GM12878 (cell line): Measurements from ENCODE around the gene WDR38. TPM values are rescaled to one million over a fixed set of nuclear protein-coding genes. Genes with fewer than 3 reads are reported as not detected.

Source experiments
- ATF3 ChIP-seq: IDR thresholded peaks from 2 replicates; pipeline ENCODE4 v1.6.1; 2011; ENCODE audit warnings: low read depth, mild to moderate bottlenecking, low read length, moderate library complexity, borderline replicate concordance; ENCODE audit errors: extremely low read depth
- BCLAF1 ChIP-seq: fragments of 450-650 bp; IDR thresholded peaks from 2 replicates; pipeline ENCODE4 v1.6.1; 2017; ENCODE audit warnings: antibody characterized with exemption, mild to moderate bottlenecking, moderate library complexity
- CBX5 ChIP-seq: sonication (generic); IDR thresholded peaks from 2 replicates; pipeline ENCODE4 v1.6.1; 2016; ENCODE audit warnings: low read depth, moderate library complexity, mild to moderate bottlenecking, inconsistent platforms
- EED ChIP-seq: sonication (generic); IDR thresholded peaks from 2 replicates; pipeline ENCODE4 v1.6.1; 2016; ENCODE audit warnings: antibody characterized with exemption, low read depth
- EZH2 ChIP-seq: IDR thresholded peaks from 2 replicates; pipeline ENCODE4 v1.6.1; 2012; ENCODE audit warnings: low read depth, mild to moderate bottlenecking, control low read depth, inconsistent platforms, low read length, borderline replicate concordance; ENCODE audit not compliant: control insufficient read depth
- FOXK2 ChIP-seq: fragments of 450-650 bp; IDR thresholded peaks from 2 replicates; pipeline ENCODE4 v1.6.1; 2017; ENCODE audit warnings: mild to moderate bottlenecking, moderate library complexity
- FOXM1 ChIP-seq: IDR thresholded peaks from 2 replicates; pipeline ENCODE4 v1.6.1; 2012; ENCODE audit warnings: low read depth, mild to moderate bottlenecking, inconsistent platforms, low read length, moderate library complexity
- IKZF1 ChIP-seq: fragments of 450-650 bp; conservative IDR thresholded peaks from 2 replicates; pipeline ENCODE4 v1.6.1; 2017; ENCODE audit warnings: antibody characterized with exemption, mild to moderate bottlenecking
- LARP7 ChIP-seq: fragments of 450-650 bp; IDR thresholded peaks from 2 replicates; pipeline ENCODE4 v1.6.1; 2017; ENCODE audit warnings: mild to moderate bottlenecking
- MEF2B ChIP-seq: fragments of 450-650 bp; IDR thresholded peaks from 2 replicates; pipeline ENCODE4 v1.6.1; 2018; ENCODE audit warnings: mild to moderate bottlenecking, moderate library complexity; ENCODE audit not compliant: partially characterized antibody, poor library complexity, severe bottlenecking
- NFYA ChIP-seq: IDR thresholded peaks from 2 replicates; pipeline ENCODE4 v1.6.1; 2011; ENCODE audit warnings: low read depth, mild to moderate bottlenecking, low read length, improper control_type of control experiment, borderline replicate concordance
- RAD21 ChIP-seq: IDR thresholded peaks from 2 replicates; pipeline ENCODE4 v1.6.1; 2011; ENCODE audit warnings: mild to moderate bottlenecking, low read depth, low read length, moderate library complexity; ENCODE audit not compliant: insufficient read depth
- RB1 ChIP-seq: fragments of 450-650 bp; formaldehyde crosslinking; IDR thresholded peaks from 2 replicates; pipeline ENCODE4 v1.6.1; 2017; ENCODE audit warnings: mild to moderate bottlenecking, borderline replicate concordance
- SPI1 ChIP-seq: IDR thresholded peaks from 2 replicates; pipeline ENCODE4 v1.6.1; 2011; ENCODE audit warnings: low read depth, mild to moderate bottlenecking, low read length, moderate library complexity, borderline replicate concordance; ENCODE audit not compliant: insufficient read depth
- TARDBP ChIP-seq: IDR thresholded peaks from 2 replicates; pipeline ENCODE4 v1.6.1; 2016; ENCODE audit warnings: borderline replicate concordance
- USF1 ChIP-seq: IDR thresholded peaks from 2 replicates; pipeline ENCODE4 v1.6.1; 2011; ENCODE audit warnings: borderline replicate concordance, low read depth, mild to moderate bottlenecking, moderate library complexity, mixed read lengths, low read length; ENCODE audit not compliant: insufficient read depth; ENCODE audit errors: extremely low read length
- USF2 ChIP-seq: IDR thresholded peaks from 2 replicates; pipeline ENCODE4 v1.6.1; 2011; ENCODE audit warnings: low read depth, low read length, improper control_type of control experiment, borderline replicate concordance
- YY1 ChIP-seq: IDR thresholded peaks from 2 replicates; pipeline ENCODE4 v1.6.1; 2011; ENCODE audit warnings: low read depth, mild to moderate bottlenecking, low read length
- ZNF217 ChIP-seq: fragments of 450-650 bp; IDR thresholded peaks from 2 replicates; pipeline ENCODE4 v1.6.1; 2017; ENCODE audit warnings: antibody characterized with exemption, mild to moderate bottlenecking
- ZNF24 ChIP-seq: fragments of 450-650 bp; IDR thresholded peaks from 2 replicates; pipeline ENCODE4 v1.6.1; 2017; ENCODE audit warnings: antibody characterized with exemption, mild to moderate bottlenecking
- polyA plus RNA-seq, 11 experiments: library from polyadenylated mRNA; depleted of rRNA in 4 of 11; unstranded in 6 of 11; stranded (reverse) in 5 of 11; fragments of >200 nt; fragmentation: Nextera tagmentation in 4 of 11; fragmentation: Illumina TruSeq in 1 of 11; extraction: Ambion mirVana in 4 of 11; extraction: Trizol in 1 of 11; gene quantifications; 1 replicate in 1 of 11; 2 replicates in 10 of 11; pipeline versions ENCODE4 v1.2.1 to v1.2.3, GENCODE V29; 2011 to 2016; ENCODE audit warnings: inconsistent platforms in 2 of 11, missing spikeins in 2 of 11, low read depth in 1 of 11
- total RNA-seq, 4 experiments: library from RNA; depleted of rRNA in 3 of 4; stranded (reverse); fragments of >200 nt in 3 of 4; fragmentation: Illumina TruSeq in 1 of 4; extraction: Trizol in 1 of 4; gene quantifications; 2 replicates each; pipeline versions ENCODE4 v1.2.1 to v1.2.3, GENCODE V29; 2013 to 2021
- TF ChIP-seq, protein P1 (sequence below): fragments of 450-650 bp; IDR thresholded peaks from 2 replicates; pipeline ENCODE4 v1.6.1; 2018; ENCODE audit warnings: borderline replicate concordance, mild to moderate bottlenecking; ENCODE audit not compliant: partially characterized antibody

The WDR38 gene
- total and polyA plus RNA-seq, 10 of the 15 experiments (the other 5 are each of a cell fraction or from before 2014, with no cell fraction given), result not detected

GRCh38 chr9:124868511-124869465 lies 15.5 kb downstream of the WDR38 start (continued):
- no peak for TF ChIP-seq BCLAF1
- TF ChIP-seq FOXK2, result no peak
- TF ChIP-seq USF2, result no peak
- no peak for TF ChIP-seq EZH2
- TF ChIP-seq MEF2B, result no peak
- no peak for TF ChIP-seq SPI1
- TF ChIP-seq RB1, result no peak; the same call in 1 of the 2 replicates
- TF ChIP-seq IKZF1, result peak; percentile 87
- TF ChIP-seq EED, result no peak
- peak; percentile 81 for TF ChIP-seq YY1
- TF ChIP-seq TARDBP, result no peak
- TF ChIP-seq, protein P1, sequence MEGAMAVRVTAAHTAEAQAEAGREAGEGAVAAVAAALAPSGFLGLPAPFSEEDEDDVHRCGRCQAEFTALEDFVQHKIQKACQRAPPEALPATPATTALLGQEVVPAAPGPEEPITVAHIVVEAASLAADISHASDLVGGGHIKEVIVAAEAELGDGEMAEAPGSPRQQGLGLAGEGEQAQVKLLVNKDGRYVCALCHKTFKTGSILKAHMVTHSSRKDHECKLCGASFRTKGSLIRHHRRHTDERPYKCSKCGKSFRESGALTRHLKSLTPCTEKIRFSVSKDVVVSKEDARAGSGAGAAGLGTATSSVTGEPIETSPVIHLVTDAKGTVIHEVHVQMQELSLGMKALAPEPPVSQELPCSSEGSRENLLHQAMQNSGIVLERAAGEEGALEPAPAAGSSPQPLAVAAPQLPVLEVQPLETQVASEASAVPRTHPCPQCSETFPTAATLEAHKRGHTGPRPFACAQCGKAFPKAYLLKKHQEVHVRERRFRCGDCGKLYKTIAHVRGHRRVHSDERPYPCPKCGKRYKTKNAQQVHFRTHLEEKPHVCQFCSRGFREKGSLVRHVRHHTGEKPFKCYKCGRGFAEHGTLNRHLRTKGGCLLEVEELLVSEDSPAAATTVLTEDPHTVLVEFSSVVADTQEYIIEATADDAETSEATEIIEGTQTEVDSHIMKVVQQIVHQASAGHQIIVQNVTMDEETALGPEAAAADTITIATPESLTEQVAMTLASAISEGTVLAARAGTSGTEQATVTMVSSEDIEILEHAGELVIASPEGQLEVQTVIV, result no peak
- TF ChIP-seq ZNF217, result peak; percentile 46; the same call in 1 of the 2 replicates
- TF ChIP-seq LARP7, result peak; percentile 91; the same call in 1 of the 2 replicates
- no peak for TF ChIP-seq FOXM1
- TF ChIP-seq RAD21, result no peak
- no peak for TF ChIP-seq ATF3
- no peak for TF ChIP-seq ZNF24
- no peak for TF ChIP-seq USF1
- TF ChIP-seq NFYA, result no peak
- TF ChIP-seq CBX5, result no peak
